HG03175 (cell line): ENCODE measurements around the gene SEPTIN8.

Experiments
- ATAC-seq: cut with Tn5 transposase; IDR thresholded peaks from one replicate; pipeline ENCODE4 v1.9.1; 2021; ENCODE audit warnings: mild to moderate bottlenecking, moderate library complexity; ENCODE audit not compliant: unreplicated experiment

Gene SEPTIN8

GRCh38 chr5:132785365-132785764 is 8.3 kb upstream of the SEPTIN8 start:
- ATAC-seq: no peak

- ATAC-seq: no peak
Measured at GRCh38 chr5:132782101-132782500, 5.1 kb upstream of the SEPTIN8 start.

GRCh38 chr5:132781029-132781428 is 4.0 kb upstream of the SEPTIN8 start:
- no peak for ATAC-seq

GRCh38 chr5:132780577-132780976 is 3.5 kb upstream of the SEPTIN8 start:
- ATAC-seq: no peak

GRCh38 chr5:132779961-132780360 is 2.9 kb upstream of the SEPTIN8 start:
- no peak for ATAC-seq

- no peak for ATAC-seq
Measured at GRCh38 chr5:132778856-132779255, 1.8 kb upstream of the SEPTIN8 start.

GRCh38 chr5:132778129-132778528 is 1.1 kb upstream of the SEPTIN8 start:
- ATAC-seq: no peak

- no peak for ATAC-seq
Measured at GRCh38 chr5:132776938-132777208, 166 bp downstream of the SEPTIN8 start.

GRCh38 chr5:132776131-132776937 is 705 bp downstream of the SEPTIN8 start:
- peak; percentile 22 for ATAC-seq

- ATAC-seq: no peak
Measured at GRCh38 chr5:132775476-132775961, 1.5 kb downstream of the SEPTIN8 start.

GRCh38 chr5:132774896-132775295 is 2.1 kb downstream of the SEPTIN8 start:
- no peak for ATAC-seq

GRCh38 chr5:132774406-132774805 is 2.6 kb downstream of the SEPTIN8 start:
- ATAC-seq: no peak

GRCh38 chr5:132773601-132774355 is 3.3 kb downstream of the SEPTIN8 start:
- ATAC-seq: no peak

- ATAC-seq: no peak
Measured at GRCh38 chr5:132773114-132773513, 3.9 kb downstream of the SEPTIN8 start.

- no peak for ATAC-seq
Measured at GRCh38 chr5:132772291-132773070, 4.6 kb downstream of the SEPTIN8 start.

- ATAC-seq: no peak
Measured at GRCh38 chr5:132771503-132771998, 5.5 kb downstream of the SEPTIN8 start.

- ATAC-seq: no peak
Measured at GRCh38 chr5:132770476-132771159, 6.4 kb downstream of the SEPTIN8 start.

GRCh38 chr5:132768485-132768868 is 8.6 kb downstream of the SEPTIN8 start:
- no peak for ATAC-seq

GRCh38 chr5:132767150-132767549 is 9.9 kb downstream of the SEPTIN8 start:
- ATAC-seq: no peak

- no peak for ATAC-seq
Measured at GRCh38 chr5:132766806-132767055, 10.3 kb downstream of the SEPTIN8 start.
